Activated CD4-positive, alpha-beta T cell treated with anti-CD3 and anti-CD28 coated beads, Interleukin-2, amount 10 ng/mL, durations not matched to agents 24 days and 14 days (primary cell): Measurements from ENCODE around the gene TYRO3. TPM values are rescaled to one million over a fixed set of nuclear protein-coding genes. Genes with fewer than 3 reads are reported as not detected.

Experiments used
- DNase-seq: peaks from one replicate; pipeline ENCODE4 v3.0.0; 2022
- H3K27ac Mint-ChIP-seq: one replicate; pipeline ENCODE4 v1.8.0; 2022; ENCODE audit warnings: mild to moderate bottlenecking, mixed read lengths
- H3K27me3 Mint-ChIP-seq: one replicate; pipeline ENCODE4 v1.8.0; 2022; ENCODE audit warnings: mixed read lengths
- H3K36me3 Mint-ChIP-seq: one replicate; pipeline ENCODE4 v1.8.0; 2022; ENCODE audit warnings: low read depth, mild to moderate bottlenecking, mixed read lengths
- H3K4me1 Mint-ChIP-seq: one replicate; pipeline ENCODE4 v1.8.0; 2021; ENCODE audit warnings: mixed read lengths
- H3K4me3 Mint-ChIP-seq: one replicate; pipeline ENCODE4 v1.8.0; 2022; ENCODE audit warnings: mild to moderate bottlenecking, moderate library complexity, mixed read lengths
- H3K9me3 Mint-ChIP-seq: one replicate; pipeline ENCODE4 v1.8.0; 2021; ENCODE audit warnings: mixed read lengths
- intact Hi-C: fragments of 100-400 bp; cut with micrococcal nuclease; formaldehyde crosslinking; loops from one replicate; pipeline ENCODE4 v1.15.1; 2023
- total RNA-seq: library from RNA; stranded (reverse); gene quantifications from 2 replicates; pipeline ENCODE4 v1.2.3, GENCODE V29; 2022

Gene TYRO3
- total RNA-seq, 1 donor from 2014 or later = 4.2 TPM

- Mint-ChIP-seq H3K27ac (no peak overlapping the region), H3K9me3 (no peaks in the 10 kb centered on the region), H3K4me3 (no peak overlapping the region), H3K36me3 (peaks cover 31% of the 10 kb centered on the region), H3K4me1 (peaks cover 13% of the 10 kb centered on the region), H3K27me3 (no peaks in the 10 kb centered on the region)
- intact Hi-C loops = no loop called here
- no peak for DNase-seq
These were observed 22.1 kb upstream of the TYRO3 start for GRCh38 chr15:41536866-41537265.

GRCh38 chr15:41543521-41543870 lies 15.5 kb upstream of the TYRO3 start:
- intact Hi-C loops = no loop called here
- Mint-ChIP-seq H3K4me3 (peak overlapping the region; percentile 98), H3K36me3 (no peaks in the 10 kb centered on the region), H3K27me3 (no peaks in the 10 kb centered on the region), H3K9me3 (no peaks in the 10 kb centered on the region), H3K4me1 (peaks cover 13% of the 10 kb centered on the region), H3K27ac (peak overlapping the region; percentile 85)
- no peak for DNase-seq

- intact Hi-C loops = loop anchor here (1.0 kb wide), 1 partner anchor 142 kb away; the partner anchor contains the start of gene NDUFAF1
- no peaks in the 10 kb centered on the region for H3K9me3 Mint-ChIP-seq
- H3K36me3 Mint-ChIP-seq = no peaks in the 10 kb centered on the region
- DNase-seq = no peak
- H3K4me3 Mint-ChIP-seq = peak overlapping the region; percentile 98
- no peak overlapping the region for H3K27ac Mint-ChIP-seq
- H3K4me1 Mint-ChIP-seq = peaks cover 13% of the 10 kb centered on the region
- no peaks in the 10 kb centered on the region for H3K27me3 Mint-ChIP-seq
These were observed 14.4 kb upstream of the TYRO3 start for GRCh38 chr15:41544650-41545015.

GRCh38 chr15:41545218-41545617 lies 13.8 kb upstream of the TYRO3 start:
- H3K36me3 Mint-ChIP-seq = no peaks in the 10 kb centered on the region
- H3K4me3 Mint-ChIP-seq = peak overlapping the region; percentile 98
- DNase-seq = no peak
- H3K27ac Mint-ChIP-seq = peak overlapping the region; percentile 61
- H3K27me3 Mint-ChIP-seq = no peaks in the 10 kb centered on the region
- no peaks in the 10 kb centered on the region for H3K9me3 Mint-ChIP-seq
- H3K4me1 Mint-ChIP-seq = peaks cover 13% of the 10 kb centered on the region
- intact Hi-C loops = no loop called here

GRCh38 chr15:41546851-41547786 lies 11.9 kb upstream of the TYRO3 start:
- Mint-ChIP-seq H3K4me1 (peaks cover 7% of the 10 kb centered on the region), H3K4me3 (no peak overlapping the region), H3K27me3 (no peaks in the 10 kb centered on the region), H3K27ac (no peak overlapping the region), H3K9me3 (no peaks in the 10 kb centered on the region), H3K36me3 (no peaks in the 10 kb centered on the region)
- no peak for DNase-seq
- intact Hi-C loops = no loop called here

GRCh38 chr15:41550066-41550775 lies 8.8 kb upstream of the TYRO3 start:
- Mint-ChIP-seq H3K4me1 (peaks cover 7% of the 10 kb centered on the region), H3K9me3 (no peaks in the 10 kb centered on the region), H3K27me3 (peaks cover 8% of the 10 kb centered on the region), H3K4me3 (no peak overlapping the region), H3K36me3 (no peaks in the 10 kb centered on the region), H3K27ac (peak overlapping the region; percentile 6)
- intact Hi-C loops = no loop called here
- no peak for DNase-seq

- Mint-ChIP-seq H3K9me3 (no peaks in the 10 kb centered on the region), H3K4me3 (no peak overlapping the region), H3K36me3 (no peaks in the 10 kb centered on the region), H3K27me3 (peaks cover 26% of the 10 kb centered on the region), H3K4me1 (peaks cover 19% of the 10 kb centered on the region), H3K27ac (no peak overlapping the region)
- DNase-seq = no peak
- intact Hi-C loops = no loop called here
These were observed 5.3 kb upstream of the TYRO3 start for GRCh38 chr15:41553731-41554130.

- H3K27me3 Mint-ChIP-seq = peaks cover 26% of the 10 kb centered on the region
- intact Hi-C loops = no loop called here
- no peaks in the 10 kb centered on the region for H3K36me3 Mint-ChIP-seq
- peaks cover 19% of the 10 kb centered on the region for H3K4me1 Mint-ChIP-seq
- no peak for DNase-seq
- no peaks in the 10 kb centered on the region for H3K9me3 Mint-ChIP-seq
- H3K27ac Mint-ChIP-seq = no peak overlapping the region
- H3K4me3 Mint-ChIP-seq = no peak overlapping the region
These were observed 4.7 kb upstream of the TYRO3 start for GRCh38 chr15:41554343-41554742.

GRCh38 chr15:41554915-41555314 lies 4.1 kb upstream of the TYRO3 start:
- no peak for DNase-seq
- Mint-ChIP-seq H3K9me3 (no peaks in the 10 kb centered on the region), H3K4me1 (peaks cover 22% of the 10 kb centered on the region), H3K27ac (no peak overlapping the region), H3K4me3 (no peak overlapping the region), H3K36me3 (no peaks in the 10 kb centered on the region), H3K27me3 (peaks cover 31% of the 10 kb centered on the region)
- intact Hi-C loops = no loop called here

- Mint-ChIP-seq H3K27ac (no peak overlapping the region), H3K9me3 (no peaks in the 10 kb centered on the region), H3K36me3 (no peaks in the 10 kb centered on the region), H3K27me3 (peaks cover 45% of the 10 kb centered on the region), H3K4me1 (peaks cover 23% of the 10 kb centered on the region), H3K4me3 (no peak overlapping the region)
- DNase-seq = no peak
- intact Hi-C loops = no loop called here
These were observed 2.3 kb upstream of the TYRO3 start for GRCh38 chr15:41556677-41557076.

- peaks cover 45% of the 10 kb centered on the region for H3K27me3 Mint-ChIP-seq
- peaks cover 23% of the 10 kb centered on the region for H3K4me1 Mint-ChIP-seq
- peak; percentile 87 for DNase-seq
- intact Hi-C loops = loop anchor here (1.0 to 2.0 kb wide), 2 partner anchors 27 to 253 kb away; no protein-coding TSS in a partner anchor
- H3K9me3 Mint-ChIP-seq = no peaks in the 10 kb centered on the region
- peak overlapping the region; percentile 65 for H3K27ac Mint-ChIP-seq
- peak overlapping the region; percentile 84 for H3K4me3 Mint-ChIP-seq
- H3K36me3 Mint-ChIP-seq = no peaks in the 10 kb centered on the region
These were observed 1.2 kb upstream of the TYRO3 start for GRCh38 chr15:41557673-41558399.

GRCh38 chr15:41559239-41559782 lies 299 bp downstream of the TYRO3 start:
- peaks cover 22% of the 10 kb centered on the region for H3K4me1 Mint-ChIP-seq
- no peaks in the 10 kb centered on the region for H3K9me3 Mint-ChIP-seq
- H3K27ac Mint-ChIP-seq = no peak overlapping the region
- DNase-seq = no peak
- intact Hi-C loops = loop anchor here (2.0 kb wide), 1 partner anchor 25 kb away; no protein-coding TSS in a partner anchor
- no peaks in the 10 kb centered on the region for H3K36me3 Mint-ChIP-seq
- peak overlapping the region; percentile 77 for H3K4me3 Mint-ChIP-seq
- peaks cover 50% of the 10 kb centered on the region for H3K27me3 Mint-ChIP-seq

- H3K4me1 Mint-ChIP-seq = peaks cover 16% of the 10 kb centered on the region
- no peaks in the 10 kb centered on the region for H3K36me3 Mint-ChIP-seq
- H3K27me3 Mint-ChIP-seq = peaks cover 48% of the 10 kb centered on the region
- peak overlapping the region; percentile 60 for H3K4me3 Mint-ChIP-seq
- intact Hi-C loops = no loop called here
- no peak for DNase-seq
- H3K27ac Mint-ChIP-seq = no peak overlapping the region
- no peaks in the 10 kb centered on the region for H3K9me3 Mint-ChIP-seq
These were observed 1.5 kb downstream of the TYRO3 start for GRCh38 chr15:41560572-41560874.
